ENCODE results near the gene PPP2R2B.

PPP2R2B gene

DNA sequence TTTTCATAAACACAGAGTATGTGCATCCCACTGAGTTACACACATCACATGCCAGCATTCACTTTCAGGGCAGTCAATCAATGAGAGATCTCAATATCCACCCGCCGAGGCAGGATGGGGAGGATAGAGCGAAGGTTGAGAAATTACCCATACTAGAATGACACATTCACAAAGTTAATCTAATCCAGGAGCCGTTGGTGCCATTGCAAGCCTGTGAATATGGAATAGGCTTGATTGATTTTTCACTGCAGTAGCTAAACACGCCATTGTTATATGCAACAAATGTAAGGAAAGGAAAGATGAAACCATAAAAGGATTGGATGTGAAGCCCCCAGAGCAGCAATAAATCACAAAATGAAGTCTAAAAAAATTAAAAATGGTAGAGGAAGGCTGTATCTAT, 194.7 kb downstream of the PPP2R2B start:
- intact Hi-C loops (cut with DNase I) = no loop called here

DNA sequence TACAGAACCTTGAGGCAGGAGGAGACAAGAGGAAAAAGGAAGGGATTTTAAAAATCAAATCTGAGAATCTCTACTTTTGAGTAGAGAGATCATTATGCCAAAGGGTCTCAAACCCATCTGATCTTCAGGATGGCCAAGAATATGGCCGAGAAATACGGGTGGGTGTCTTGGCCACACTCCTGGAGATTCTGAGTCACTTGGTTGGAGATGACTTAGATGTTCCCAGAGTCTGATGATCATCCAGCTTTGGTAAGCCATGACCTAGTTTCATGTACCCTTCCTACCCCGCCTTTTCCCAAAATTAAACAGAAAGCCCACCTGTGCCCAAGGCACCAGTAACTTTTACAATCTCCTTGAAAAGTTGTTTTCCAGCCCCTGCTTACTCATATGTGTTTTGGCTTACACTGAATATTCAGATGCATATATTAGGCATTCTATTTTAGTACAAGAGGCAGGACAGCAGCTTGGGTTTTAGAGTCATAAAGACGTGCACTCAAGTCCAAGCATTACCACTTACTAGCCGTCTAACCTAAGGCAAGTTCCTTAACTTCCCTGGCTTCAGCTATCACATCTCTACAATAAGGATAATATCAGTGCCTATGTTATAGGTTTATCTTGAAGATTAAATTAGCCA, 195.5 kb downstream of the PPP2R2B start:
- DNase-seq = no peak
- intact Hi-C loops (cut with DNase I) = no loop called here

More for the DNA sequence above, 194.7 kb downstream of the PPP2R2B start:
- DNase-seq = no peak

DNA sequence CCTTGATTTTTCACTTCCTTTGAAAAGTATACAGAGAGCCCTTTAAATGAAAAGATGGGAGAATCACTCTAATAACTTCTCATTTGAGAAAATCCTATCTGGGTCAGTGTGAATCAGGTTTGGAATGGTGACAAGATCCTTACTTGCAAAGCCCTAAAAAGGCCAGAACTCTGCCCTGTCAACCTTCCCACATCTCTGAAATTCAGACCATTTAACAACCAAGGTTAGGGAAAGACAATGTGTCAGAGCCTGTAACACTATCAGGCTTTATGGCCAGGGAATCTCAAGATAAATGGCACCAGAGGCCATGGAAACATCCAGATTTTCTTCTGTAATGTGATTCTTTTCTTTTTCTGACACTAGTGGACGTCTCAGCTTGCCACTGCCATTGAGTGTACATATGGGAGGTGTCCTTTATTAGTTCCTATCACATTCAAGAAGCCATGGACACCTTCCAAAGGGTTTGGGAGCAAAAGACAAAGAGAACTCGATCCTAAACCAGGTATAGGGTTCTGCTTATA, 196.9 kb downstream of the PPP2R2B start:
- intact Hi-C loops (cut with DNase I) = no loop called here
- no peak for DNase-seq

- DNase-seq = peak in 35 of 42 donors; percentile 14 to 84 (median 55)
- intact Hi-C loops (cut with DNase I) = no loop called here
Measured at GRCh38 chr5:146680846-146681584, 197.5 kb downstream of the PPP2R2B start.

GRCh38 chr5:146675636-146676035, 202.9 kb downstream of the PPP2R2B start:
- intact Hi-C loops (cut with DNase I) = no loop called here
- DNase-seq = no peak

DNA sequence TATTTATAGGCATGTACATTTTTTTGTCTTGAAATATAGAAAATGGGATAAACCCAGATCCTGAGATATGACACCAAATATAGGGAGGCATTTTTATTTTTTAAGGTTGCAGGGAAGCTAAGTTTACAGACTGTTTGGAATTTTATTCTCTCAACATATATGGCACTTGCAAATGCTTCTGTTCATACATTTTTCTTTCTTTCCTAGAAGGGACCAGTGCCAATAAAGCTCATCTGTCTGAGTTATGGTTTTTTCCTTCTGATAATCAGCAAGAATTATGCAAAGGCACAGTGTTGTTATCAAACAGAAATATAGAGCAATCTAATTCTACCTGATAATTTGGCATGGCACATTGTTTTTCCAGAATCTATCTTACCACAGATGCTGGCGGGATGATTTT, 205.7 kb downstream of the PPP2R2B start:
- intact Hi-C loops (cut with DNase I) = no loop called here
- DNase-seq = no peak

GRCh38 chr5:146671561-146672295, 206.8 kb downstream of the PPP2R2B start:
- DNase-seq = no peak
- intact Hi-C loops (cut with DNase I) = no loop called here

GRCh38 chr5:146669656-146670055, 208.9 kb downstream of the PPP2R2B start:
- DNase-seq = no peak
- intact Hi-C loops (cut with DNase I) = no loop called here

GRCh38 chr5:146667633-146668272, 210.8 kb downstream of the PPP2R2B start:
- peak in 11 of 42 donors; percentile 9 to 70 (median 34) for DNase-seq
- intact Hi-C loops (cut with DNase I) = no loop called here

GRCh38 chr5:146662229-146662628, 216.3 kb downstream of the PPP2R2B start:
- intact Hi-C loops (cut with DNase I) = no loop called here
- DNase-seq = no peak

DNA sequence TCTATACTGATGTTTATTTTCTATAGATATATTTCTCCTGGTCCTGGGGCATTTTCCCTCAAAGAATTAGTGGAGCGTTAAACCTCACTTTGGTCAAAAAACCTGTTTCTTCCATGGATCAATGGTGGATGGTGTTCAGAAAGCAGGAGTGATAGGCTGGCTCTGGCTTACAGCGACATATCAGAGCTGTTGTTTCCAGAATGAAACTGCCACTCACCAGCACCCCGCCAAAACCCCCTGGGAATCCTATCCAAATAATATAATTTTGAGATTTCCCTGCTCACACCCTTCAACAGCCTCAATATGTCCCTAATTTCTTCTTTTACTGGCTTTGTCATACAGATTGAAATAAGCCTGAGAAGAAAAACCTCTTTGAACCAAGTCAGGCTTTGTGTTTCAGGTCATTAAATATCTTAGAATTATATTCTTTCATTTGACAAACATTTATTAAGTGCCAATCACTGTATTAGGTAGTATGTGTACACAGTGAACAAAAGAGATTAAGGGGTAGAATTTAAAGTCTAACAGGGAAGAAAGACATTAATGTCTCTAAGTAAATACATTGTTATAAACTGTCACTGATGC, 218.1 kb downstream of the PPP2R2B start:
- intact Hi-C loops (cut with DNase I) = no loop called here

DNA sequence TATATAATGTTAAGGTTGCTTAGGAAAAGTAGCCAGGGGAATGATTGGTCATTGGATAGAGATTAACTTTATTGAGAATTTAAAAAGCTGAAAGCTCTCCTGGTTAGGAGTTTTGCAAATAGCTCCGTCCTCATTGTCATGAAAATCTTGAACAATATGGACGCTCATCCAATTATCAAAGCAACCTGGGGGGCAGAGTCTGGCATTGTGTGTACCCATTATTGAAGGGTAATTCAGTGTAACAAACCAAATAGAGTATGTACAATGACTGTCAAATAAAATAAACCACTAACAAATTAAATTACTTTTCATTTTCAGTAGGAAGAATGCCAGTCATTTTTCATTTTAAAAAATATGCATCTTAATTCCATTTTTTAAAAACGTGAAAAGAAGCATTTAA, 218.6 kb downstream of the PPP2R2B start:
- intact Hi-C loops (cut with DNase I) = no loop called here

More for the DNA sequence above, 218.1 kb downstream of the PPP2R2B start:
- no peak for DNase-seq

DNA sequence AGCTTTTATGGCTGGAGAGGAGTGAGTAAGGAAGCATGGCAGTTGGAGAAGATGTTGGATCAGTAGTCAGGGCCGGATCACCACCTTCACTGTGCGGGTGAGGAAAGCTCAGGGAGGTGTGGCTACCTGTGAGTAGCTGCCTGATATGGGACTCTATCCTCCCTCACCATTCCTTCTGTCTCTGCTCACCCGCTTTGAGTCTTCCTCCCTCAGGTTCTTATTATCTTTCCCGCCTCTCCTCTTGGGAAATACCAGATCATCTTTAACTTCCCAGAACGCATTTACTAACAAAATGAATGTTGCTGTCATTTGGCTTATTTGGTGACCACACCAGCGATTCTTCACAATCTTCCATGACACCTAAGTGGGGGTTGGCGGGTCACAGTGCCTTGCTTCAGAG, 221.9 kb downstream of the PPP2R2B start:
- no peak for DNase-seq
- intact Hi-C loops (cut with DNase I) = no loop called here

More for the DNA sequence above, 218.6 kb downstream of the PPP2R2B start:
- DNase-seq = no peak

DNA sequence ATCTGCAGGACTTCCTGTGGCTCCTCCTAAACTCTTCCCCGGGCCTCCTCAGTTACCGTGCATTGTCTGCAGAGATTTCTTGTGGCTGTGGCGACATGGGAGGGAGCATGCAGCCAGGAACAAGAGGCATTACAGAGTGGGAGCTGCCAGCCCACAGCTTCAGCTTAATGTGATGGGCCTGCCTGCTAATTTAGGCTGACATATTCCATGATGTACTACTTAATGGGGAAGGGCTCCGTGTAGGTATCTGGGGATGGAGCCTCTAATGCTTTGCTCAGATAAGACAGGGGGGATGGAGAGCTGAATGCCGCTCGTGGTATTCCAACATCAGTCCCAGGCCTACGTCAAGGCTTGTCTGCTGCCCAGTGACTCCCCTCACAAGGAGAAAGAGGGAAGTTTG, 225.0 kb downstream of the PPP2R2B start:
- peak in 5 of 42 donors; percentile 19 to 51 (median 23) for DNase-seq
- intact Hi-C loops (cut with DNase I) = no loop called here

DNA sequence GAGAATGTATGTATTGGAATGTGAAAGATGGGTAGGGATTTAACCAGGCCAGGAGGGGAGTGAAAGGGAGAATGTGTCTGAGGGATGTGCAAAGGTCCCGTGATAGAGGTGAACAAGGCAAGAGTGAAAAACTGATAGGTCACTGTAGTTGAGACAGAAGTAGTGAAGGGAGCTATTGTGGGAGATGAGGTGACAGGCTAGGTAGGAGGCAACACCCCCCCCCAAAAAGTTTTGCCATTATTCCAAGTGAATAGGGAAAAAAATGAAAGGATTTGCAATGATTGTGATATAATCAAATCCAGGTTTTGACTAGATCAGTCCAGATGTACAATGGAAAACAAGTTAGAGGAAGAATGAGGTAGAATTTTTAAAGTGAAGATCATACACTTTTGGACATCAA, 226.0 kb downstream of the PPP2R2B start:
- DNase-seq = peak in 10 of 42 donors; percentile 19 to 69 (median 32)
- intact Hi-C loops (cut with DNase I) = no loop called here

DNA sequence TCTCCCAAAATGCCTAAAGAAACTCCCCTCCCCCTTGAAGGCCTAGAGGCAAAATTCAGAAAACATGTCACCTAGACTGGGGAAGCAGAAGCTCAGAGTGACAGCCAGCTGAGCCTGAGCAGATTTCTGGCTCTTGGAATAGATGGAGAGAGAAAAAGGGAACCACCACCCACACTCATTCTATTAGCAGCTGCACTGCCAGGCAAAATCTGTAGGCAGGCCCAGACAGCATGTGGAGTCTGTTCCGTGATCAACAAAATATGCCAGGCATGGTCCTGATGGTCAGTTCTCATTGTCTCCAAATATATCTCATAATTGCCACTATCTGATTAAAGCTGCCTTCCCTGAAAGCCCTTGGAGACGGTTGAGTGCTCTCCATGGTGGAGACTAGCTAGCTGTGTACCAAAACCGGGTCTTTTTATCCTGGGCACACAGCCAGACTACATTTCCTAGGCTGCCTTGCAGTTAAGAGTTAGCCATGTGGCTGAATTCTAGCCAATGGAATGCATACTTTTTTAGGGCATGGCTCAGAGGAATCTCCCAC, 230.8 kb downstream of the PPP2R2B start:
- intact Hi-C loops (cut with DNase I) = no loop called here
- peak in 34 of 42 donors; percentile 17 to 80 (median 45) for DNase-seq

- DNase-seq = no peak
- intact Hi-C loops (cut with DNase I) = no loop called here
Measured at GRCh38 chr5:146646441-146646840, 232.1 kb downstream of the PPP2R2B start.

DNA sequence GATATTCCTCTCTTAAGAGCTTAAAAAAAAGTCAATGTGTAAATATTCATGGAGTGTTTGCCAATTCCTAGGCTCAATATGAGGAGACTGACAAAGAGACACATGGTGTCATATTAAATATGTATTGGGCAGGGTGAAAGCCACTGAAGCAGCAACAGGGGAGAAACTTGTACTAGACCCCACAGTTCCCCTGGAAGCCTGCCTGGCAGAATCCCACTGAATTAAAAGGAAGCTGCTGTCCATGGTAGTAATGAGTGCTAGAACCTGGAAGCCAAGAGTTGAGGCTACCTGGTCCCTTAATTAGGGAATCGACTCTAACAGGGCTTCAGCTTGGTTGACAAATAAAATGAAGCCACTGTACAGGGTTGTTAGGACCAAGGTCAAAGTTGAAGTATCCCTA, 233.2 kb downstream of the PPP2R2B start:
- DNase-seq = no peak
- intact Hi-C loops (cut with DNase I) = no loop called here

DNA sequence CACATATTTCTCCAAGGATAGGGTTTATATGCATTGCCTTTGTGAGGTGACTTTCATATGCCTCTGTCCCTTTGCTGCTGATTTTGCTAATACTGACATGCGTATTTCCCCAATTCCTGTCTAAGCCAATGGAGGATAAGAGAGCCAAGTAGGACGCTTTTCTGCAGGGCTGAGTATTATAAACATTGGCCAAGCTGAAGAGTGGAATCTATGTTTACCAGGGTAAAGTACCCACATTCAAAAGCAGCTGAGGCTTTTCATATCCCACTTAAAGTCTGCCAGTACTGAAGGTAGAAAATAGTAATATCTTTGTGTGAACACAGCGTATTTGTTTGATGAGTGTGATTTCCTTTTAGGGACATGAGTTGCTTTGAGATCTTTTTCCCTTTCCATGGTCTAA, 233.7 kb downstream of the PPP2R2B start:
- intact Hi-C loops (cut with DNase I) = no loop called here

More for the DNA sequence above, 233.7 kb downstream of the PPP2R2B start:
- DNase-seq = no peak

Measured in head of caudate nucleus (tissue), 42 donors.